Astrocyte of the cerebellum (primary cell): ENCODE results near the gene PLEKHA1.

Source experiments
- DNase-seq: peaks from one replicate; pipeline ENCODE4 v3.0.0-alpha.2; 2011; ENCODE audit warnings: low read depth
- H3K4me3 ChIP-seq: 2 replicates; pipeline ENCODE4 v1.5.1; 2011; ENCODE audit warnings: mild to moderate bottlenecking, low read depth, low read length, moderate library complexity
- CTCF ChIP-seq: IDR thresholded peaks from 2 replicates; pipeline ENCODE4 v1.5.1; 2012; ENCODE audit warnings: low read length, low read depth, moderate library complexity, mild to moderate bottlenecking; ENCODE audit errors: missing control alignments
- in situ Hi-C: cut with HindIII; loops from 2 replicates; pipeline ENCODE4 v1.10.0; 2017; ENCODE audit warnings: low sequenced_read_pairs

Gene PLEKHA1

GRCh38 chr10:122373721-122374120, 787 bp upstream of the PLEKHA1 start:
- in situ Hi-C loops: no loop called here
- DNase-seq: no peak
- peak overlapping the region; percentile 51 for H3K4me3 ChIP-seq
- no peak for TF ChIP-seq CTCF

- H3K4me3 ChIP-seq: peak overlapping the region; percentile 72
- DNase-seq: peak; percentile 27
- no peak for TF ChIP-seq CTCF
- in situ Hi-C loops: no loop called here
Observed at GRCh38 chr10:122374859-122375678, 561 bp downstream of the PLEKHA1 start.

- in situ Hi-C loops: no loop called here
- H3K4me3 ChIP-seq: peak overlapping the region; percentile 72
- no peak for DNase-seq
- no peak for TF ChIP-seq CTCF
Observed at GRCh38 chr10:122375679-122376160, 1.2 kb downstream of the PLEKHA1 start.

GRCh38 chr10:122376364-122376961, 2.0 kb downstream of the PLEKHA1 start:
- in situ Hi-C loops: no loop called here
- DNase-seq: no peak
- H3K4me3 ChIP-seq: no peak overlapping the region
- no peak for TF ChIP-seq CTCF

GRCh38 chr10:122379041-122379440, 4.5 kb downstream of the PLEKHA1 start:
- DNase-seq: no peak
- in situ Hi-C loops: no loop called here
- no peak overlapping the region for H3K4me3 ChIP-seq
- TF ChIP-seq CTCF: no peak

- in situ Hi-C loops: no loop called here
- TF ChIP-seq CTCF: no peak
- no peak overlapping the region for H3K4me3 ChIP-seq
- DNase-seq: no peak
Observed at GRCh38 chr10:122379537-122379936, 5.0 kb downstream of the PLEKHA1 start.
